ENCODE results near the gene STARD7.

Gene STARD7

DNA sequence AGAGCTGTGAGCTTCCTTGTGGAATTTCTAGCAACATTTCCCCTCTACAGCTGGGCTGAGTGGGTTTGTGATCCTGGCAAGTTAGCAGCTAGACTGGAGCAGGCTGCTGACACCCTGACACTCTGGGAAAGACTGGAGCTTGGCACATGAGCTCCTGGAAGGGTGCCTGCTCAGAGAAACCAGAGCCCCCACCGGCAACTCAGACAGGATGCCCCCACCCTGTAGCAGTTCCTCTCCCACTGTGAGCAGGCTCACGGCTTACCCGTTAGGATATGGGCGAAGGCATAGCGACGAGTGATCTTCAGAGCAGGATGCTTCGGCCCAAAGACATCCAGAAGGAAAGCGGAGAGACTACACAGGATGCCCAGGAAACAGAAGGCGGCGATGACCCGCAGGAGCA lies 45.9 kb upstream of the STARD7 start (continued):
- TF ChIP-seq, protein P1, sequence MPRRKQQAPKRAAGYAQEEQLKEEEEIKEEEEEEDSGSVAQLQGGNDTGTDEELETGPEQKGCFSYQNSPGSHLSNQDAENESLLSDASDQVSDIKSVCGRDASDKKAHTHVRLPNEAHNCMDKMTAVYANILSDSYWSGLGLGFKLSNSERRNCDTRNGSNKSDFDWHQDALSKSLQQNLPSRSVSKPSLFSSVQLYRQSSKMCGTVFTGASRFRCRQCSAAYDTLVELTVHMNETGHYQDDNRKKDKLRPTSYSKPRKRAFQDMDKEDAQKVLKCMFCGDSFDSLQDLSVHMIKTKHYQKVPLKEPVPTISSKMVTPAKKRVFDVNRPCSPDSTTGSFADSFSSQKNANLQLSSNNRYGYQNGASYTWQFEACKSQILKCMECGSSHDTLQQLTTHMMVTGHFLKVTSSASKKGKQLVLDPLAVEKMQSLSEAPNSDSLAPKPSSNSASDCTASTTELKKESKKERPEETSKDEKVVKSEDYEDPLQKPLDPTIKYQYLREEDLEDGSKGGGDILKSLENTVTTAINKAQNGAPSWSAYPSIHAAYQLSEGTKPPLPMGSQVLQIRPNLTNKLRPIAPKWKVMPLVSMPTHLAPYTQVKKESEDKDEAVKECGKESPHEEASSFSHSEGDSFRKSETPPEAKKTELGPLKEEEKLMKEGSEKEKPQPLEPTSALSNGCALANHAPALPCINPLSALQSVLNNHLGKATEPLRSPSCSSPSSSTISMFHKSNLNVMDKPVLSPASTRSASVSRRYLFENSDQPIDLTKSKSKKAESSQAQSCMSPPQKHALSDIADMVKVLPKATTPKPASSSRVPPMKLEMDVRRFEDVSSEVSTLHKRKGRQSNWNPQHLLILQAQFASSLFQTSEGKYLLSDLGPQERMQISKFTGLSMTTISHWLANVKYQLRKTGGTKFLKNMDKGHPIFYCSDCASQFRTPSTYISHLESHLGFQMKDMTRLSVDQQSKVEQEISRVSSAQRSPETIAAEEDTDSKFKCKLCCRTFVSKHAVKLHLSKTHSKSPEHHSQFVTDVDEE (CRISPR knock-in tag; IDR thresholded peaks at IDR 0.05), result no peak

DNA sequence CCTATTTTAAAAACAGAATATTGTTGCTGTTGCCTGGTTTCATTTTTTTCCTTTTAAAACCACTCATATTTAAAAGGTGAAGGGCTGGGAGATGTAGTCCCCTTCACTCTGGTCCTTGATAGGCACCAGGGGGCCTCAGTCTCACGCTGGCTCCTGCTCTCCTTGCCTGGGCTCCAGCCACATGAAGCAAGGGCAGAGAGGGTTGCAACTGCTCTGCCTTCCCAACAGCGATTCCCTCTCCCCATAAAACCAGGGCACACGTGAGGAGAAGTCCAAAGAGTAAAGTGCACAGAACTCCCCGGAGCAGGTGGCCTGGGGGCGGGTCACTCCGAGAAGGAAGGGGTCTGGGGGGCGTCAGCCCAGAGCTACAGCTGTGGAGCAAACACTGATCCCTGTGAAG lies 44.4 kb upstream of the STARD7 start:
- ATAC-seq, result no peak
- TF ChIP-seq ESRRG (CRISPR knock-in tag; IDR thresholded peaks at IDR 0.05) (no peak), ARNTL (CRISPR knock-in tag; IDR thresholded peaks at IDR 0.05; ENCODE audit: borderline replicate concordance, low read depth) (no peak), ZFP30 (CRISPR knock-in tag; IDR thresholded peaks at IDR 0.05) (no peak), CSDC2 (CRISPR knock-in tag; IDR thresholded peaks at IDR 0.05) (no peak), RARB (CRISPR knock-in tag; IDR thresholded peaks at IDR 0.05) (no peak), TOX (CRISPR knock-in tag; IDR thresholded peaks at IDR 0.05; ENCODE audit: borderline replicate concordance) (no peak), ZNF565 (CRISPR knock-in tag; conservative IDR thresholded peaks at IDR 0.05; ENCODE audit: low read depth) (no peak), ZNF8 (CRISPR knock-in tag; IDR thresholded peaks at IDR 0.05) (no peak), BACH2 (CRISPR knock-in tag; IDR thresholded peaks at IDR 0.05; ENCODE audit: borderline replicate concordance) (no peak), ZC3H10 (CRISPR knock-in tag; IDR thresholded peaks at IDR 0.05) (no peak), TCF4 (CRISPR knock-in tag; IDR thresholded peaks at IDR 0.05; ENCODE audit: borderline replicate concordance) (no peak), OSR1 (CRISPR knock-in tag; IDR thresholded peaks at IDR 0.05) (no peak), GLIS3 (CRISPR knock-in tag; IDR thresholded peaks at IDR 0.05) (no peak), PPARA (CRISPR knock-in tag; IDR thresholded peaks at IDR 0.05; ENCODE audit: borderline replicate concordance) (no peak), ZNF70 (CRISPR knock-in tag; IDR thresholded peaks at IDR 0.05) (no peak)
- TF ChIP-seq, protein P2, sequence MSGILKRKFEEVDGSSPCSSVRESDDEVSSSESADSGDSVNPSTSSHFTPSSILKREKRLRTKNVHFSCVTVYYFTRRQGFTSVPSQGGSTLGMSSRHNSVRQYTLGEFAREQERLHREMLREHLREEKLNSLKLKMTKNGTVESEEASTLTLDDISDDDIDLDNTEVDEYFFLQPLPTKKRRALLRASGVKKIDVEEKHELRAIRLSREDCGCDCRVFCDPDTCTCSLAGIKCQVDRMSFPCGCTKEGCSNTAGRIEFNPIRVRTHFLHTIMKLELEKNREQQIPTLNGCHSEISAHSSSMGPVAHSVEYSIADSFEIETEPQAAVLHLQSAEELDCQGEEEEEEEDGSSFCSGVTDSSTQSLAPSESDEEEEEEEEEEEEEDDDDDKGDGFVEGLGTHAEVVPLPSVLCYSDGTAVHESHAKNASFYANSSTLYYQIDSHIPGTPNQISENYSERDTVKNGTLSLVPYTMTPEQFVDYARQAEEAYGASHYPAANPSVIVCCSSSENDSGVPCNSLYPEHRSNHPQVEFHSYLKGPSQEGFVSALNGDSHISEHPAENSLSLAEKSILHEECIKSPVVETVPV (CRISPR knock-in tag; IDR thresholded peaks at IDR 0.05), result no peak
- TF ChIP-seq, protein P3, sequence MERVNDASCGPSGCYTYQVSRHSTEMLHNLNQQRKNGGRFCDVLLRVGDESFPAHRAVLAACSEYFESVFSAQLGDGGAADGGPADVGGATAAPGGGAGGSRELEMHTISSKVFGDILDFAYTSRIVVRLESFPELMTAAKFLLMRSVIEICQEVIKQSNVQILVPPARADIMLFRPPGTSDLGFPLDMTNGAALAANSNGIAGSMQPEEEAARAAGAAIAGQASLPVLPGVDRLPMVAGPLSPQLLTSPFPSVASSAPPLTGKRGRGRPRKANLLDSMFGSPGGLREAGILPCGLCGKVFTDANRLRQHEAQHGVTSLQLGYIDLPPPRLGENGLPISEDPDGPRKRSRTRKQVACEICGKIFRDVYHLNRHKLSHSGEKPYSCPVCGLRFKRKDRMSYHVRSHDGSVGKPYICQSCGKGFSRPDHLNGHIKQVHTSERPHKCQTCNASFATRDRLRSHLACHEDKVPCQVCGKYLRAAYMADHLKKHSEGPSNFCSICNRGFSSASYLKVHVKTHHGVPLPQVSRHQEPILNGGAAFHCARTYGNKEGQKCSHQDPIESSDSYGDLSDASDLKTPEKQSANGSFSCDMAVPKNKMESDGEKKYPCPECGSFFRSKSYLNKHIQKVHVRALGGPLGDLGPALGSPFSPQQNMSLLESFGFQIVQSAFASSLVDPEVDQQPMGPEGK (CRISPR knock-in tag; IDR thresholded peaks at IDR 0.05; ENCODE audit: borderline replicate concordance), result no peak
- TF ChIP-seq, protein P1 (CRISPR knock-in tag; IDR thresholded peaks at IDR 0.05), result no peak
- TF ChIP-seq, protein P4, sequence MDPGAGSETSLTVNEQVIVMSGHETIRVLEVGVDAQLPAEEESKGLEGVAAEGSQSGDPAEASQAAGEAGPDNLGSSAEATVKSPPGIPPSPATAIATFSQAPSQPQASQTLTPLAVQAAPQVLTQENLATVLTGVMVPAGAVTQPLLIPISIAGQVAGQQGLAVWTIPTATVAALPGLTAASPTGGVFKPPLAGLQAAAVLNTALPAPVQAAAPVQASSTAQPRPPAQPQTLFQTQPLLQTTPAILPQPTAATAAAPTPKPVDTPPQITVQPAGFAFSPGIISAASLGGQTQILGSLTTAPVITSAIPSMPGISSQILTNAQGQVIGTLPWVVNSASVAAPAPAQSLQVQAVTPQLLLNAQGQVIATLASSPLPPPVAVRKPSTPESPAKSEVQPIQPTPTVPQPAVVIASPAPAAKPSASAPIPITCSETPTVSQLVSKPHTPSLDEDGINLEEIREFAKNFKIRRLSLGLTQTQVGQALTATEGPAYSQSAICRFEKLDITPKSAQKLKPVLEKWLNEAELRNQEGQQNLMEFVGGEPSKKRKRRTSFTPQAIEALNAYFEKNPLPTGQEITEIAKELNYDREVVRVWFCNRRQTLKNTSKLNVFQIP (CRISPR knock-in tag; IDR thresholded peaks at IDR 0.05; ENCODE audit: borderline replicate concordance, low read depth), result no peak

DNA sequence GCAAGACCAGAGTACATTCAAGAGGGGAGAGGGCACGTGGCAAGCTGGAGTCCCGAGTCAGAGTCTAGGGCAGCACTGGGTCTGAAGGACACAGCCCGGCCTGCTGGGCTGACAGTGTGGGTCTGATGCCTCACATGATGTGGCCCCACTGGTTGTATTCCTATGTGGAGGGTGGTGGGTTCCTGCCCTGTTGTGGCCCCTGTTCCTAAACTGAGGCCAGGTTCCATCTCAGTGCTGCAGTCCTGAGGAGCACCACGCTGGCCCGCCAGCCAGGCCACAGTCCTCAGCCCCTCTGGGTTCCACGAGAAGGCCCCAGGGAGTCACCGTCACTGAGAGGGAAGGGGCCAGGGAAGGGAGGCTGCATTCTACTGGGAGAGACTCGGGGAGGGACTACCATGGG lies 43.9 kb upstream of the STARD7 start:
- ATAC-seq, result no peak
- TF ChIP-seq ZFP30 (CRISPR knock-in tag; IDR thresholded peaks at IDR 0.05) (no peak), ISL1 (CRISPR knock-in tag; IDR thresholded peaks at IDR 0.05) (no peak), OSR1 (CRISPR knock-in tag; IDR thresholded peaks at IDR 0.05) (no peak), BACH2 (CRISPR knock-in tag; IDR thresholded peaks at IDR 0.05; ENCODE audit: borderline replicate concordance) (no peak), ARNTL (CRISPR knock-in tag; IDR thresholded peaks at IDR 0.05; ENCODE audit: borderline replicate concordance, low read depth) (no peak), ZFP3 (CRISPR knock-in tag; IDR thresholded peaks at IDR 0.05) (no peak), ESRRG (CRISPR knock-in tag; IDR thresholded peaks at IDR 0.05) (no peak), ZNF565 (CRISPR knock-in tag; conservative IDR thresholded peaks at IDR 0.05; ENCODE audit: low read depth) (no peak), ZNF8 (CRISPR knock-in tag; IDR thresholded peaks at IDR 0.05) (no peak), CSDC2 (CRISPR knock-in tag; IDR thresholded peaks at IDR 0.05) (no peak)
- TF ChIP-seq, protein P5, sequence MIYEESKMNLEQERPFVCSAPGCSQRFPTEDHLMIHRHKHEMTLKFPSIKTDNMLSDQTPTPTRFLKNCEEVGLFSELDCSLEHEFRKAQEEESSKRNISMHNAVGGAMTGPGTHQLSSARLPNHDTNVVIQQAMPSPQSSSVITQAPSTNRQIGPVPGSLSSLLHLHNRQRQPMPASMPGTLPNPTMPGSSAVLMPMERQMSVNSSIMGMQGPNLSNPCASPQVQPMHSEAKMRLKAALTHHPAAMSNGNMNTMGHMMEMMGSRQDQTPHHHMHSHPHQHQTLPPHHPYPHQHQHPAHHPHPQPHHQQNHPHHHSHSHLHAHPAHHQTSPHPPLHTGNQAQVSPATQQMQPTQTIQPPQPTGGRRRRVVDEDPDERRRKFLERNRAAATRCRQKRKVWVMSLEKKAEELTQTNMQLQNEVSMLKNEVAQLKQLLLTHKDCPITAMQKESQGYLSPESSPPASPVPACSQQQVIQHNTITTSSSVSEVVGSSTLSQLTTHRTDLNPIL (CRISPR knock-in tag; IDR thresholded peaks at IDR 0.05; ENCODE audit: low read depth), result no peak
- TF ChIP-seq, protein P3 (CRISPR knock-in tag; IDR thresholded peaks at IDR 0.05; ENCODE audit: borderline replicate concordance), result no peak
- TF ChIP-seq, protein P4 (CRISPR knock-in tag; IDR thresholded peaks at IDR 0.05; ENCODE audit: borderline replicate concordance, low read depth), result no peak
